Nephron (organoid): ENCODE results near the gene CLMN.

Experiments used
- H3K27ac Mint-ChIP-seq, 3 experiments: 2 replicates each; pipeline ENCODE4 v1.8.0; 2020; ENCODE audit warnings: mixed read lengths in 3 of 3, mild to moderate bottlenecking in 2 of 3, moderate library complexity in 1 of 3
- H3K27me3 Mint-ChIP-seq: 2 replicates; pipeline ENCODE4 v1.8.0; 2021; ENCODE audit warnings: low read depth, mild to moderate bottlenecking, moderate library complexity, mixed read lengths
- H3K36me3 Mint-ChIP-seq: 2 replicates; pipeline ENCODE4 v1.8.0; 2020; ENCODE audit warnings: low read depth, mixed read lengths
- H3K4me1 Mint-ChIP-seq: 2 replicates; pipeline ENCODE4 v1.8.0; 2020; ENCODE audit warnings: mixed read lengths
- H3K4me3 Mint-ChIP-seq, 3 experiments: 2 replicates each; pipeline ENCODE4 v1.8.0; 2020; ENCODE audit warnings: mild to moderate bottlenecking in 3 of 3, mixed read lengths in 3 of 3, moderate library complexity in 2 of 3
- H3K9me3 Mint-ChIP-seq: 2 replicates; pipeline ENCODE4 v1.8.0; 2020; ENCODE audit warnings: mixed read lengths
- CTCF ChIP-seq, 3 experiments: fragments of 200-600 bp; sonication (generic); IDR thresholded peaks; one replicate each; pipeline ENCODE4 v1.5.0; 2021; ENCODE audit warnings: antibody characterized with exemption in 3 of 3; ENCODE audit not compliant: unreplicated experiment in 3 of 3

Gene CLMN

GRCh38 chr14:95257521-95257920 is 62.2 kb downstream of the CLMN start:
- no peak overlapping the region for H3K4me3 Mint-ChIP-seq
- no peak for TF ChIP-seq CTCF (IDR thresholded peaks at IDR 0.05; ENCODE audit: unreplicated experiment in 3 of 3)
- no peaks in the 10 kb centered on the region for H3K36me3 Mint-ChIP-seq
- H3K4me1 Mint-ChIP-seq, result peaks cover 46% of the 10 kb centered on the region
- peaks cover 4% of the 10 kb centered on the region for H3K27me3 Mint-ChIP-seq
- no peak overlapping the region for H3K27ac Mint-ChIP-seq
- H3K9me3 Mint-ChIP-seq, result no peaks in the 10 kb centered on the region

- Mint-ChIP-seq H3K36me3 (no peaks in the 10 kb centered on the region), H3K27me3 (peaks cover 4% of the 10 kb centered on the region), H3K27ac (peak overlapping the region; percentile 62 to 75 (median 74)), H3K9me3 (no peaks in the 10 kb centered on the region), H3K4me3 (no peak overlapping the region), H3K4me1 (peaks cover 49% of the 10 kb centered on the region)
- no peak for TF ChIP-seq CTCF (IDR thresholded peaks at IDR 0.05; ENCODE audit: unreplicated experiment in 3 of 3)
These were observed 63.0 kb downstream of the CLMN start for GRCh38 chr14:95256776-95257060.

- Mint-ChIP-seq H3K27me3 (peaks cover 4% of the 10 kb centered on the region), H3K36me3 (no peaks in the 10 kb centered on the region), H3K4me1 (peaks cover 49% of the 10 kb centered on the region), H3K27ac (peak overlapping the region; percentile 63 to 75 (median 74)), H3K9me3 (no peaks in the 10 kb centered on the region), H3K4me3 (peak overlapping the region in 1 of 3 experiments; percentile 4)
- TF ChIP-seq CTCF (IDR thresholded peaks at IDR 0.05; ENCODE audit: unreplicated experiment in 3 of 3), result no peak
These were observed 63.5 kb downstream of the CLMN start for GRCh38 chr14:95256002-95256775.

- Mint-ChIP-seq H3K36me3 (no peaks in the 10 kb centered on the region), H3K4me1 (peaks cover 49% of the 10 kb centered on the region), H3K27ac (peak overlapping the region; percentile 63 to 74 (median 68)), H3K4me3 (peak overlapping the region in 2 of 3 experiments; percentile 10 to 11), H3K9me3 (no peaks in the 10 kb centered on the region), H3K27me3 (peaks cover 4% of the 10 kb centered on the region)
- no peak for TF ChIP-seq CTCF (IDR thresholded peaks at IDR 0.05; ENCODE audit: unreplicated experiment in 3 of 3)
These were observed 64.2 kb downstream of the CLMN start for GRCh38 chr14:95255487-95255886.

GRCh38 chr14:95255013-95255412 is 64.7 kb downstream of the CLMN start:
- H3K9me3 Mint-ChIP-seq, result no peaks in the 10 kb centered on the region
- H3K36me3 Mint-ChIP-seq, result no peaks in the 10 kb centered on the region
- peaks cover 4% of the 10 kb centered on the region for H3K27me3 Mint-ChIP-seq
- H3K4me1 Mint-ChIP-seq, result peaks cover 52% of the 10 kb centered on the region
- H3K27ac Mint-ChIP-seq, result peak overlapping the region; percentile 63 to 74 (median 68)
- H3K4me3 Mint-ChIP-seq, result no peak overlapping the region
- no peak for TF ChIP-seq CTCF (IDR thresholded peaks at IDR 0.05; ENCODE audit: unreplicated experiment in 3 of 3)

GRCh38 chr14:95254288-95254687 is 65.4 kb downstream of the CLMN start:
- peaks cover 4% of the 10 kb centered on the region for H3K27me3 Mint-ChIP-seq
- H3K9me3 Mint-ChIP-seq, result no peaks in the 10 kb centered on the region
- H3K27ac Mint-ChIP-seq, result peak overlapping the region in 1 of 3 experiments; percentile 53
- H3K36me3 Mint-ChIP-seq, result no peaks in the 10 kb centered on the region
- no peak for TF ChIP-seq CTCF (IDR thresholded peaks at IDR 0.05; ENCODE audit: unreplicated experiment in 3 of 3)
- H3K4me1 Mint-ChIP-seq, result peaks cover 58% of the 10 kb centered on the region
- H3K4me3 Mint-ChIP-seq, result no peak overlapping the region
